Stimulated activated CD4-positive, alpha-beta T cell treated with anti-CD3 and anti-CD28 coated beads, Interleukin-15, amount 100 ng/mL, for 24 hours (primary cell): Measurements from ENCODE around the gene TBCD.

Source experiments
- DNase-seq: peaks from one replicate; pipeline ENCODE4 v3.0.0-alpha.2; 2020

TBCD gene

GRCh38 chr17:82872591-82873520 lies 121.0 kb downstream of the TBCD start:
- no peak for DNase-seq

- DNase-seq: no peak
Observed at GRCh38 chr17:82873521-82873920, 121.7 kb downstream of the TBCD start.

- DNase-seq: no peak
Observed at GRCh38 chr17:82874011-82874835, 122.4 kb downstream of the TBCD start.

- no peak for DNase-seq
Observed at GRCh38 chr17:82875407-82875856, 123.6 kb downstream of the TBCD start.

- no peak for DNase-seq
Observed at GRCh38 chr17:82876149-82876548, 124.3 kb downstream of the TBCD start.

- DNase-seq: no peak
Observed at GRCh38 chr17:82876602-82877379, 124.9 kb downstream of the TBCD start.

GRCh38 chr17:82878527-82878926 lies 126.7 kb downstream of the TBCD start:
- no peak for DNase-seq

- DNase-seq: no peak
Observed at GRCh38 chr17:82879241-82879640, 127.4 kb downstream of the TBCD start.

GRCh38 chr17:82880620-82881323 lies 128.9 kb downstream of the TBCD start:
- DNase-seq: no peak

GRCh38 chr17:82881324-82881823 lies 129.5 kb downstream of the TBCD start:
- no peak for DNase-seq

GRCh38 chr17:82881900-82882714 lies 130.2 kb downstream of the TBCD start:
- no peak for DNase-seq

- peak; percentile 80 for DNase-seq
Observed at GRCh38 chr17:82882715-82883418, 131.0 kb downstream of the TBCD start.

GRCh38 chr17:82883419-82884031 lies 131.7 kb downstream of the TBCD start:
- no peak for DNase-seq

GRCh38 chr17:82884341-82884969 lies 132.6 kb downstream of the TBCD start:
- DNase-seq: no peak

- peak; percentile 35 for DNase-seq
Observed at GRCh38 chr17:82884970-82885353, 133.1 kb downstream of the TBCD start.

GRCh38 chr17:82887255-82888164 lies 135.6 kb downstream of the TBCD start:
- DNase-seq: no peak

- no peak for DNase-seq
Observed at GRCh38 chr17:82888583-82889495, 137.0 kb downstream of the TBCD start.
